Endothelial cell (in vitro differentiated cells): ENCODE results near the gene PSMA6. TPM values are rescaled to one million over a fixed set of nuclear protein-coding genes. Genes with fewer than 3 reads are reported as not detected.

Experiments
- DNase-seq: peaks from one replicate; pipeline ENCODE4 v3.0.0; 2021; ENCODE audit warnings: low spot score
- H3K27ac Mint-ChIP-seq: one replicate; pipeline ENCODE4 v1.8.0; 2021; ENCODE audit warnings: mixed read lengths, inconsistent platforms; ENCODE audit not compliant: unreplicated experiment
- H3K27me3 Mint-ChIP-seq: one replicate; pipeline ENCODE4 v1.8.0; 2021; ENCODE audit warnings: mild to moderate bottlenecking, moderate library complexity, mixed read lengths, inconsistent platforms; ENCODE audit not compliant: unreplicated experiment
- H3K36me3 Mint-ChIP-seq: one replicate; pipeline ENCODE4 v1.8.0; 2021; ENCODE audit warnings: mild to moderate bottlenecking, low read depth, mixed read lengths, inconsistent platforms; ENCODE audit not compliant: unreplicated experiment
- H3K4me1 Mint-ChIP-seq: one replicate; pipeline ENCODE4 v1.8.0; 2021; ENCODE audit warnings: mild to moderate bottlenecking, mixed read lengths, inconsistent platforms; ENCODE audit not compliant: unreplicated experiment
- H3K4me3 Mint-ChIP-seq: one replicate; pipeline ENCODE4 v1.8.0; 2021; ENCODE audit warnings: mild to moderate bottlenecking, mixed read lengths, inconsistent platforms; ENCODE audit not compliant: unreplicated experiment
- H3K9me3 Mint-ChIP-seq: one replicate; pipeline ENCODE4 v1.8.0; 2021; ENCODE audit warnings: mixed read lengths, inconsistent platforms; ENCODE audit not compliant: unreplicated experiment
- long read RNA-seq: library from polyadenylated mRNA; unstranded; transcript quantifications from one replicate; pipeline ENCODE4 v2.0.0, GENCODE V29; 2020; ENCODE audit not compliant: unreplicated experiment
- total RNA-seq: library from RNA; stranded (reverse); fragmentation: NEBNext Ultra II Directional; extraction: Animal tissue kit (Norgen Biotek cat#: 25700); gene quantifications from one replicate; pipeline ENCODE4 v1.2.1, GENCODE V29; 2021; ENCODE audit not compliant: unreplicated experiment
- TF ChIP-seq, protein P1 (sequence below): fragments of 200-600 bp; sonication (generic); IDR thresholded peaks from one replicate; pipeline ENCODE4 v1.5.0; 2021; ENCODE audit warnings: antibody characterized with exemption; ENCODE audit not compliant: unreplicated experiment

PSMA6 gene
- total RNA-seq, result 160 TPM
- long read RNA-seq, full-length matches to known transcripts, result 163 of 166 reads
- long read RNA-seq, partial matches to known transcripts, result 0 of 166 reads
- long read RNA-seq, other reads (novel, unspliced or antisense), result 3 of 166 reads

DNA sequence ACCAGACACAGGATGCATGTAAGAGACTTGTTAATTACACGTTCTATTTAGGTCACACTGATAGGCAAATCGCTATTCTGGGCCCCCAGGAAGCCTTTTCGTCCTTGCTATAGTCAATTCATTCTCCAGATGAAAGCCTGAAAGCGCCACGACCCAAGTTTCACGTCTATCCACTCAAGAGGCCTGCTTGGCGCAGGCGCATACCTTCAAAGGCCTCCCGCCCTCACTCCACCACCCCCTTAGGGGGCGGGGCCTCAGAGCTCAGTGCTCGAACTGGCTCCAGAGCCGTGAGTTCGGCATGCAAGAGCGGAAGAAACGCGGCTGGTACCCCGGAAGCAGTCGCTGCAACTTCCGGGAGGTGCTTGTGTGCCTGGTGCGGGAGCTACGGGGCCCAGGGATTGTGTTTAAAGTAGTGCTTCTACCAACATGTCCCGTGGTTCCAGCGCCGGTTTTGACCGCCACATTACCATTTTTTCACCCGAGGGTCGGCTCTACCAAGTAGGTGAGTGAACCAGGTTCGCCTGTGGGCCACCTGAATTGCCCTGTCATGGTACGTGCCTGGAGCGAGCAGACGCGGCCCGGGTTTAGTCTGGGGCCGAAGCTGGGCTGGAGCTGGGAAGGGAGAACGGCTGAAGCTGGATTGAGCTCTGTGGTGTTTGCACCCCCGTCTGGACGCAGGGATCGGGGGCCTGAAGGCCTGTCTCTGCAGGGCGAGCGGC, at the start of gene PSMA6:
TSS of gene PSMA6 (plus strand) at position 332 of the 719 bp plus-strand sequence. CDS start at position 427, 95 bp downstream.
- peak; percentile 95 for DNase-seq
- Mint-ChIP-seq H3K27ac (peak within 1 kb of the TSS; percentile 98), H3K9me3 (no peaks in the 10 kb centered on the region)

DNA sequence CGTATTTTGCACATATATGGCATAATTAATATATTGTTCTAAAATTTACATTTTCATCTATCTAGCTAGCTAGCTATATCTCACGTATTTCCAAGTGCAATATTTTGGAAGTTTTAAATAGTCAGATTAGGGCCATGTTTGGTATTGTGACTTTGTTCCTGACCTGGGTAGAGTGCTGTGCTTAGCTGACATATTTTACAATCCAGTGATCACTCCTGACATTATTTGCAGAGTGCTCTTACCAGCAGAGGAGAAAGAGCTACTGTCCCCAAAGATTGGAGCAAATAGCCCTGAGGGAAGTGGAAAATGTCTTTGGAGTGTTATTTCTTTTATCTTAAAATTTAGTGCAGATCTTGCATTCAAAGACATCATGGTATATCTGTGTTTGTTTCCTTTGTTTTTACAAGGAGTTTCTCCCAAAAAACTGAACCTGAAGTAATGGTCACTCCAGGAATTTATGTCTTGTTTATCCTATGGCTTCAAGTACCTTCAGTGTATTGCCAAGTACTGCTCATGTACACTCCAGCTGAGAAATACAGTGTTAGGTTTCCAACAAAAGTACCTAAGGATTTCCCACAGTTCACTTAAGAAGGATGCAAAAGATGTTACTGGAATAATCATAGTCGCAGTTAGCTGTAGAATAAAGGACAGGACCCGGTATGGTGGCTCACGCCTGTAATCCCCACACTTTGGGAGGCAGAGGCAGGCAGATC, 49.4 kb upstream of the PSMA6 start:
- H3K27ac Mint-ChIP-seq, result no peak overlapping the region
- TF ChIP-seq, protein P1, sequence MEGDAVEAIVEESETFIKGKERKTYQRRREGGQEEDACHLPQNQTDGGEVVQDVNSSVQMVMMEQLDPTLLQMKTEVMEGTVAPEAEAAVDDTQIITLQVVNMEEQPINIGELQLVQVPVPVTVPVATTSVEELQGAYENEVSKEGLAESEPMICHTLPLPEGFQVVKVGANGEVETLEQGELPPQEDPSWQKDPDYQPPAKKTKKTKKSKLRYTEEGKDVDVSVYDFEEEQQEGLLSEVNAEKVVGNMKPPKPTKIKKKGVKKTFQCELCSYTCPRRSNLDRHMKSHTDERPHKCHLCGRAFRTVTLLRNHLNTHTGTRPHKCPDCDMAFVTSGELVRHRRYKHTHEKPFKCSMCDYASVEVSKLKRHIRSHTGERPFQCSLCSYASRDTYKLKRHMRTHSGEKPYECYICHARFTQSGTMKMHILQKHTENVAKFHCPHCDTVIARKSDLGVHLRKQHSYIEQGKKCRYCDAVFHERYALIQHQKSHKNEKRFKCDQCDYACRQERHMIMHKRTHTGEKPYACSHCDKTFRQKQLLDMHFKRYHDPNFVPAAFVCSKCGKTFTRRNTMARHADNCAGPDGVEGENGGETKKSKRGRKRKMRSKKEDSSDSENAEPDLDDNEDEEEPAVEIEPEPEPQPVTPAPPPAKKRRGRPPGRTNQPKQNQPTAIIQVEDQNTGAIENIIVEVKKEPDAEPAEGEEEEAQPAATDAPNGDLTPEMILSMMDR, result no peak
- H3K36me3 Mint-ChIP-seq, result no peaks in the 10 kb centered on the region
- H3K27me3 Mint-ChIP-seq, result no peaks in the 10 kb centered on the region
- H3K9me3 Mint-ChIP-seq, result no peaks in the 10 kb centered on the region
- no peak overlapping the region for H3K4me3 Mint-ChIP-seq
- peaks cover 26% of the 10 kb centered on the region for H3K4me1 Mint-ChIP-seq
- no peak for DNase-seq

More for the DNA sequence above, at the start of gene PSMA6:
- TF ChIP-seq, protein P1, result no peak
- Mint-ChIP-seq H3K4me1 (peaks cover 23% of the 10 kb centered on the region), H3K4me3 (peak within 1 kb of the TSS; percentile 99), H3K27me3 (peaks cover 4% of the 10 kb centered on the region), H3K36me3 (no peaks in the 10 kb centered on the region)

DNA sequence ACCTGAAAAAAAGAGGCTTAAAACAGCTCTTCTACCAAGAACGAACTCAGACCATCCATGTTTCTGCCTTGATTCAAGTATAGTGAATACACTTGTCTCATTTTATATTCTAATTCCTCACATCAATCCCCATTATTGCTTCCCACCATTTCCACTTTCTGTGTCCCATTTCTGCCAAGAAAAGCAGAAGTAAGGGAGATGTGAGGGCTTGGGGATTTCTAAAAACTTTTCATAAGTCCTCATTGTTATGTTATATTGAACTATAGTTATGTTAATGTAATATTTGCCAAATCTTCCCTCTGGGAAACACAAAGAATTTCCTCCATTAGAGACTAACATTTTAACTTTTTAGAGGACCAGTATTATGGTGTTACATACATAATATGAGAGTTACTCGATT, 48.2 kb upstream of the PSMA6 start:
- Mint-ChIP-seq H3K27ac (no peak overlapping the region), H3K27me3 (no peaks in the 10 kb centered on the region), H3K36me3 (no peaks in the 10 kb centered on the region), H3K9me3 (no peaks in the 10 kb centered on the region), H3K4me3 (no peak overlapping the region), H3K4me1 (peaks cover 37% of the 10 kb centered on the region)
- DNase-seq, result no peak
- TF ChIP-seq, protein P1, result no peak

DNA sequence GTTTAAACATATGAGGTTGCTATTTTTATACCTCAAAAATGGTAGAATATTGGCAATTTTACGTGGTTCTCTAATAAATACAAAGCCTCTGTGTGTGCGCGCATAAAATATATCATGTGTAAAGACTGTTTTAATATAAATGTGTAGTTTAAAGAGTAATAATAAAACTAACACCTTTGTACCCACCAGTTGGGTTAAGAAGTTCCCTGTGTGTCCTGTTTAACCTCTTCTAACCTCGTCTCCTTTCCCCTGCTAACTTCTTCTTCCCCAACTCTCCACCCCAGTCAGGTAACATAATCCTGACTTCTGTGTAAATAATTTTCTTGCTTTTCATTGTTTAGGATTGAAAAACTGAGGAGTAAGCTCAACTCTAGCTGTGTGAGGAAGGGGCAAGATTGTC, 47.6 kb upstream of the PSMA6 start:
- peaks cover 39% of the 10 kb centered on the region for H3K4me1 Mint-ChIP-seq
- TF ChIP-seq, protein P1, result no peak
- DNase-seq, result no peak
- no peaks in the 10 kb centered on the region for H3K9me3 Mint-ChIP-seq
- no peaks in the 10 kb centered on the region for H3K36me3 Mint-ChIP-seq
- no peak overlapping the region for H3K4me3 Mint-ChIP-seq
- no peak overlapping the region for H3K27ac Mint-ChIP-seq
- no peaks in the 10 kb centered on the region for H3K27me3 Mint-ChIP-seq

DNA sequence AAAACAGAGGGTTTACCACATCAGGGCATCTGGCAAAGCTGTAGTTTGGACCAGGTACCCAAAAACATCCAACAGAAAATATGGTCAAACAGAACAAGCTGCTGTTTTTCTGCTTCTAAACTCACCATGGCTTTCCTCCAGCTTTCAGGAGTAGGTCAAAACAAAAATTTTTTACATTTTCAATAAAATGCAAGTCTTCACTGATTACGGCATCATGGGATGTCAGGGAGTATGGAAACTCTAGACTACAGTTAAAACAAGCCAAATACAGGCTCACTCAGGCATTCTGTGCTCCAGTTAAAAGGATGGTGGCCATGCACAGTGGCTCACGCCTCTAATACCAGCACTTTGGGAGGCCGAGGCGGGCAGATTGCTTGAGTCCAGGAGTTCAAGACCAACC, 47.1 kb upstream of the PSMA6 start:
- Mint-ChIP-seq H3K4me3 (no peak overlapping the region), H3K27me3 (no peaks in the 10 kb centered on the region), H3K9me3 (no peaks in the 10 kb centered on the region), H3K27ac (no peak overlapping the region), H3K36me3 (no peaks in the 10 kb centered on the region), H3K4me1 (peaks cover 42% of the 10 kb centered on the region)
- TF ChIP-seq, protein P1, result no peak
- no peak for DNase-seq
